SK-N-SH (cell line): ENCODE results near the gene TFIP11. TPM values are rescaled to one million over a fixed set of nuclear protein-coding genes. Genes with fewer than 3 reads are reported as not detected.

ENCODE experiments used
- CTCF ChIA-PET: fragments of 300-600, 350-600 bp; formaldehyde crosslinking; extraction: SDS; loops from one replicate; lab custom pipeline; 2021; lab: Yijun Ruan, JAX
- POLR2A ChIA-PET: fragments of 350-600 bp; sonication (Branson Sonifier 250); formaldehyde crosslinking; extraction: SDS; loops from one replicate; lab custom pipeline; 2020; ENCODE audit warnings: antibody characterized with exemption, inconsistent platforms; lab: Yijun Ruan, JAX
- DNase-seq: peaks from one replicate; pipeline ENCODE4 v3.0.0; 2012
- H2AFZ ChIP-seq: fragments of 200-600 bp; sonication (generic); 2 replicates; pipeline ENCODE4 v1.8.1; 2016; ENCODE audit warnings: antibody characterized with exemption, mild to moderate bottlenecking, low read depth
- H3F3A ChIP-seq: fragments of 200-600 bp; sonication (generic); replicated peaks from 2 replicates; pipeline ENCODE3; 2016; ENCODE audit warnings: antibody characterized with exemption, mild to moderate bottlenecking; ENCODE audit not compliant: insufficient read depth
- H3K27ac ChIP-seq, 2 experiments: fragments of 200-500 bp in 1 of 2; fragments of 200-600 bp in 1 of 2; sonication (Bioruptor generic) in 1 of 2; sonication (generic), shearing (Covaris generic) in 1 of 2; 2 replicates each; pipeline versions ENCODE4 v1.5.1 to v1.6.1; 2014 to 2016; ENCODE audit warnings: low read depth in 2 of 2, inconsistent platforms in 1 of 2, low read length in 1 of 2, mild to moderate bottlenecking in 1 of 2, mixed read lengths in 1 of 2
- H3K27me3 ChIP-seq: fragments of 200-600 bp; sonication (generic), shearing (Covaris generic); 2 replicates; pipeline ENCODE4 v1.6.1; 2016; ENCODE audit warnings: mixed run types; ENCODE audit not compliant: insufficient read depth
- H3K36me3 ChIP-seq, 2 experiments: fragments of 200-500 bp in 1 of 2; fragments of 200-600 bp in 1 of 2; sonication (Bioruptor generic) in 1 of 2; sonication (generic) in 1 of 2; replicated peaks in 1 of 2; 2 replicates each; pipeline versions ENCODE3 to v1.5.1; 2014 to 2016; ENCODE audit warnings: low read length in 1 of 2, mild to moderate bottlenecking in 1 of 2; ENCODE audit not compliant: insufficient read depth in 2 of 2, control insufficient read depth in 1 of 2
- H3K4me1 ChIP-seq, 2 experiments: fragments of 200-500 bp in 1 of 2; fragments of 200-600 bp in 1 of 2; sonication (Bioruptor generic) in 1 of 2; sonication (generic), shearing (Covaris generic) in 1 of 2; 2 replicates each; pipeline versions ENCODE4 v1.5.1 to v1.6.1; 2014 to 2016; ENCODE audit warnings: low read depth in 1 of 2, low read length in 1 of 2, mixed run types in 1 of 2; ENCODE audit not compliant: insufficient read depth in 2 of 2, control insufficient read depth in 1 of 2
- H3K4me2 ChIP-seq: fragments of 200-600 bp; sonication (generic), shearing (Covaris generic); 2 replicates; pipeline ENCODE4 v1.6.1; 2017; ENCODE audit warnings: mixed run types
- H3K4me3 ChIP-seq, 2 experiments: fragments of 200-500 bp in 1 of 2; fragments of 200-600 bp in 1 of 2; sonication (Bioruptor generic) in 1 of 2; sonication (generic), shearing (Covaris generic) in 1 of 2; 2 replicates each; pipeline versions ENCODE4 v1.5.1 to v1.8.1; 2014 to 2016; ENCODE audit warnings: low read depth in 2 of 2, inconsistent platforms in 1 of 2, low read length in 1 of 2, mild to moderate bottlenecking in 1 of 2, mixed read lengths in 1 of 2, moderate library complexity in 1 of 2
- H3K79me2 ChIP-seq: fragments of 200-600 bp; sonication (generic); 2 replicates; pipeline ENCODE4 v1.8.1; 2017; ENCODE audit warnings: mild to moderate bottlenecking; ENCODE audit not compliant: insufficient read depth
- H3K9ac ChIP-seq: fragments of 200-600 bp; sonication (generic); 2 replicates; pipeline ENCODE4 v1.6.1; 2017; ENCODE audit warnings: mixed run types
- H3K9me2 ChIP-seq: fragments of 200-600 bp; sonication (generic); 2 replicates; pipeline ENCODE4 v1.6.1; 2017; ENCODE audit warnings: mixed run types
- H3K9me3 ChIP-seq: fragments of 200-600 bp; sonication (generic); 2 replicates; pipeline ENCODE4 v1.6.1; 2017; ENCODE audit warnings: mixed run types, mild to moderate bottlenecking, moderate library complexity
- H4K20me1 ChIP-seq: fragments of 200-600 bp; sonication (generic); 2 replicates; pipeline ENCODE4 v1.6.1; 2017; ENCODE audit warnings: mild to moderate bottlenecking, mixed run types; ENCODE audit not compliant: insufficient read depth
- CHD2 ChIP-seq: fragments of 150-350 bp; IDR thresholded peaks from 2 replicates; pipeline ENCODE4 v1.6.1; 2018; ENCODE audit warnings: low read length; ENCODE audit not compliant: partially characterized antibody
- CTCF ChIP-seq: fragments of 200-600 bp; sonication (generic); IDR thresholded peaks from 2 replicates; pipeline ENCODE4 v1.6.1; 2017; ENCODE audit warnings: antibody characterized with exemption, mild to moderate bottlenecking, moderate library complexity
- EZH2phosphoT487 ChIP-seq: fragments of 200-600 bp; sonication (generic); IDR thresholded peaks from 2 replicates; pipeline ENCODE4 v1.6.1; 2017; ENCODE audit warnings: low read depth, mixed run types, mild to moderate bottlenecking, antibody characterized with exemption, moderate library complexity, borderline replicate concordance
- FOSL2 ChIP-seq: IDR thresholded peaks from 2 replicates; pipeline ENCODE4 v1.4.0; 2012; ENCODE audit warnings: low read depth, mild to moderate bottlenecking, moderate library complexity, borderline replicate concordance
- FOXM1 ChIP-seq: IDR thresholded peaks from 2 replicates; pipeline ENCODE4 v1.4.0; 2012; ENCODE audit warnings: low read depth, mild to moderate bottlenecking
- GATA2 ChIP-seq: sonication (generic); formaldehyde crosslinking; IDR thresholded peaks from 2 replicates; pipeline ENCODE4 v1.5.0; 2020; ENCODE audit warnings: mild to moderate bottlenecking, missing genetic modification reagents
- MAX ChIP-seq: IDR thresholded peaks from 2 replicates; pipeline ENCODE4 v1.4.0; 2012; ENCODE audit warnings: low read depth
- NRF1 ChIP-seq: IDR thresholded peaks from 2 replicates; pipeline ENCODE4 v1.6.1; 2012; ENCODE audit warnings: low read depth, mild to moderate bottlenecking, low read length
- REST ChIP-seq: IDR thresholded peaks from 2 replicates; pipeline ENCODE4 v1.6.1; 2012; ENCODE audit warnings: mild to moderate bottlenecking, low read depth, low read length, moderate library complexity
- RXRA ChIP-seq: IDR thresholded peaks from 2 replicates; pipeline ENCODE4 v1.4.0; 2012; ENCODE audit warnings: low read depth, mild to moderate bottlenecking, borderline replicate concordance
- SMC3 ChIP-seq: IDR thresholded peaks from 2 replicates; pipeline ENCODE4 v1.6.1; 2012; ENCODE audit warnings: low read depth, low read length, improper control_type of control experiment
- TAF1 ChIP-seq: IDR thresholded peaks from 2 replicates; pipeline ENCODE4 v1.6.1; 2012; ENCODE audit warnings: low read depth, mild to moderate bottlenecking, low read length, moderate library complexity, borderline replicate concordance
- TCF12 ChIP-seq: IDR thresholded peaks from 2 replicates; pipeline ENCODE4 v1.4.0; 2012
- TEAD4 ChIP-seq: IDR thresholded peaks from 2 replicates; pipeline ENCODE4 v1.4.0; 2012; ENCODE audit warnings: mild to moderate bottlenecking, borderline replicate concordance; ENCODE audit not compliant: insufficient read depth
- USF2 ChIP-seq: fragments of 150-350 bp; IDR thresholded peaks from 2 replicates; pipeline ENCODE4 v1.6.1; 2017; ENCODE audit warnings: antibody characterized with exemption, low read length, low read depth, borderline replicate concordance
- YY1 ChIP-seq: IDR thresholded peaks from 2 replicates; pipeline ENCODE4 v1.4.0; 2012; ENCODE audit warnings: low read depth, mild to moderate bottlenecking
- ZBTB33 ChIP-seq: IDR thresholded peaks from 2 replicates; pipeline ENCODE4 v1.4.0; 2012; ENCODE audit warnings: low read depth, borderline replicate concordance
- WGBS: methylation state at CpG from one replicate; pipeline ENCODE4 v1.1.6; 2017; ENCODE audit warnings: low lambda C conversion rate; 5-methylcytosine and 5-hydroxymethylcytosine counted together
- polyA plus RNA-seq, 3 experiments: library from polyadenylated mRNA; depleted of rRNA; stranded (reverse); fragments of >200 nt; gene quantifications; 2 replicates each; pipeline ENCODE4 v1.2.3, GENCODE V29; 2012

The TFIP11 gene
- polyA plus RNA-seq, 1 of the 3 experiments (the other 2 are of a cell fraction), result 32.8 TPM

GRCh38 chr22:26548303-26548702 is 36.0 kb upstream of the TFIP11 start:
- H3K4me3 ChIP-seq, result no peak overlapping the region
- H3K4me1 ChIP-seq, result peaks cover 0 to 22% of the 10 kb centered on the region in 2 experiments; a peak in 3 of 4 replicates
- CTCF ChIA-PET, result interaction anchor here (0.7 to 1.1 kb wide), 2 partner anchors 37 to 1348 kb away, joined by 3 read pairs; no protein-coding TSS in a partner anchor
- no peak overlapping the region for H2AFZ ChIP-seq
- peaks cover 13% of the 10 kb centered on the region for H3F3A ChIP-seq
- no peak overlapping the region for H3K4me2 ChIP-seq
- no peak for DNase-seq
- H3K27me3 ChIP-seq, result no peaks in the 10 kb centered on the region
- no peaks in the 10 kb centered on the region for H3K36me3 ChIP-seq
- H4K20me1 ChIP-seq, result no peaks in the 10 kb centered on the region
- no peaks in the 10 kb centered on the region for H3K9me3 ChIP-seq
- H3K79me2 ChIP-seq, result peaks cover 43% of the 10 kb centered on the region
- TF ChIP-seq EZH2phosphoT487 (no peak), TCF12 (no peak), REST (no peak)
- TF ChIP-seq, all 33 proteins: peak for 0
- WGBS, result 97% methylated on average over 3 of the region's 3 CpGs
- POLR2A ChIA-PET, result no interaction called here
- Histone ChIP-seq H3K9me2 (no peaks in the 10 kb centered on the region), H3K27ac (no peak overlapping the region), H3K9ac (no peak overlapping the region)

- Histone ChIP-seq H3K9me3 (no peaks in the 10 kb centered on the region), H3K36me3 (no peaks in the 10 kb centered on the region), H3K4me2 (no peak overlapping the region), H3F3A (peaks cover 9% of the 10 kb centered on the region), H3K4me1 (peaks cover 0 to 21% of the 10 kb centered on the region in 2 experiments; a peak in 3 of 4 replicates), H3K27ac (no peak overlapping the region), H3K4me3 (no peak overlapping the region), H4K20me1 (no peaks in the 10 kb centered on the region), H3K79me2 (peaks cover 41% of the 10 kb centered on the region), H2AFZ (no peak overlapping the region), H3K27me3 (no peaks in the 10 kb centered on the region), H3K9me2 (no peaks in the 10 kb centered on the region), H3K9ac (no peak overlapping the region)
- WGBS, result 95% methylated on average over 4 of the region's 4 CpGs
- no peak for DNase-seq
- POLR2A ChIA-PET, result no interaction called here
- CTCF ChIA-PET, result interaction anchor here (0.7 to 1.1 kb wide), 2 partner anchors 37 to 1349 kb away, joined by 3 read pairs; no protein-coding TSS in a partner anchor
- TF ChIP-seq RXRA (no peak), ZBTB33 (no peak), FOXM1 (no peak), MAX (no peak), TEAD4 (no peak), CHD2 (no peak), FOSL2 (no peak), SMC3 (no peak), GATA2 (CRISPR knock-in tag) (no peak), TCF12 (no peak), YY1 (no peak), CTCF (no peak), TAF1 (no peak), NRF1 (no peak), USF2 (no peak)
Measured at GRCh38 chr22:26547837-26548236, 35.6 kb upstream of the TFIP11 start.
